Esophagus mucosa (tissue), 1 donor: ENCODE results near the gene AKR7A3. TPM values are rescaled to one million over a fixed set of nuclear protein-coding genes. Genes with fewer than 3 reads are reported as not detected.
"Not testable (repeated sequence)": the region's sequence is repeated elsewhere in the genome, so short reads cannot be mapped to it uniquely, and the experiment has no call there.

ENCODE experiments used
- ATAC-seq: fragments of 200-7000 bp; cut with Tn5 transposase; one replicate; pipeline ENCODE4 v1.9.1; 2020
- total RNA-seq: library from RNA; stranded (reverse); gene quantifications from one replicate; pipeline ENCODE4 v1.2.4, GENCODE V29; 2023
- donor health status: DM: yes; HTN: yes; CAD: no.

The AKR7A3 gene
- total RNA-seq, 1 donor from 2014 or later, result 0.88 TPM

DNA sequence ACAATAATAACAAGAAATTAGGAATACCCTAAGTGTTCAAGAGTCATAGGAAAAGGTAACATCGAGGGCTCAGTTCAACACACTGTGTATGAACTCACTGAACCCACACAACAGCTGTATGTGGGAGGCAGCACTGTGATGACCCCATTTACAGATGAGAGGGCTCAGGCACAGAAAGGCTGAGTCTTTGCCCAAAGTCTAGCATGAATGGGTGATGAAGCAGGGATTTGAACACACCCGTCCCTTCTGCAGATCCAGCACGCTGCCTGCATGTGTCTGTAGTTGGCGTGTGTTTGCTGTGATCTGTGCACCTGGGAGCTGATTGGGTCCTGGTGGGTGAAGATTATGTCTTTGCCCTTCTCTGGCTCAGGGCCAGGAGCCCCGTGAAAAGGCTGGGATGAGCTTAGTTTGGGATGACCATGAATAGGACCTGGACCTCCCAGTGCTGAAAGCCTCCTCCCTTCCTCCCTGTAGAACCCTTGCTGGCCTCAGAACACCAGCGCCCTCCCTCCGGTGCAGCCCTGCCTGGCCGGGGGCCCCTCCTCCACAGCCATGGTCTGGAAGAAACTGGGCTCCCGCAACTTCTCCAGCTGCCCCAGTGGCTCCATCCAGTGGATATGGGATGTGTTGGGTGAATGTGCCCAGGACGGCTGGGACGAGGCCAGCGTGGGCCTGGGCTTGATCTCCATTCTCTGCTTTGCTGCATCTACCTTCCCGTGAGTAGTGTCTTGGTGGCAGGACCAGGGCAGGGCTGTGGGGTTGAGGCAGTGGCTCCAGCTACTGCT lies 28.7 kb upstream of the AKR7A3 start:
- no peak for ATAC-seq

DNA sequence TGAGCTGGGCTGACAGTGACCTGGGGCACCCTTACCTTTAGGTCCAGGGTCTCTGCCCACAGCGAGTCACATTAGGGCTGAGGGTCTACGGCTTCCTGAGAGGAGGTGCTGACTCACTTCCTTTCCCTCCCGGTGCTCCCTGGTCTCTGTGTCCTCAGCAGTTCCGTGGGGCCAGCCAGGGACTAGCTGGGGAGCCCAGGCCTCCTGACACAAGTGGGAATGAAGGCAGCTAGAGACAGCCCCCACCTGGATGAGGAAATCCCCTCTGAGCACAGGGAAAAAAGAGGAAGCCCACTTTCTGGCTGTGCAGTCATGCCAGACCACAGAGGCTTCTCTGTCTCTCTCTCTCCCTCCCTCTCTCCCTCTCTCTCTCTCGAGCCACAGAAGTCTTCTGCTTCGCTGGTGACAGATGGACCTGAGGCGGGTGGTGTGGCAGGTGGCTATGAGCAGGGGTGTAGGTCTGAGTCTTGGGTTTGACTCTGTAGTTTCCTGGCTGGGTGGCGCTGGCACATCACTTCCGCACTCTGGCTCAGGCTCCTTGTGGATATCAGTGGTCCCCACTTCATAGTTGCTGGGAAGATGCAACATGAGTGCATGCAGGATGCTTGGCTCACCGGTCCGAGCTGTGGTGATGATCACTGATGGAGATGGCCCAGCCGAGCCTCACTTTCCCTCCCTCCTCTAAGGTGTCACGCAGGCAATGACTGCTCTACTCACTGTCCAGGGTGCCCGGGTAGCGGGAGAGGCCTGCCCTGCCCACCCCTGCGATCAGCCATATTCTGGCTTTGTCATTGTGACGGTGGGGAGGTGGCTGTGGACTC lies 27.0 kb upstream of the AKR7A3 start:
- no peak for ATAC-seq

DNA sequence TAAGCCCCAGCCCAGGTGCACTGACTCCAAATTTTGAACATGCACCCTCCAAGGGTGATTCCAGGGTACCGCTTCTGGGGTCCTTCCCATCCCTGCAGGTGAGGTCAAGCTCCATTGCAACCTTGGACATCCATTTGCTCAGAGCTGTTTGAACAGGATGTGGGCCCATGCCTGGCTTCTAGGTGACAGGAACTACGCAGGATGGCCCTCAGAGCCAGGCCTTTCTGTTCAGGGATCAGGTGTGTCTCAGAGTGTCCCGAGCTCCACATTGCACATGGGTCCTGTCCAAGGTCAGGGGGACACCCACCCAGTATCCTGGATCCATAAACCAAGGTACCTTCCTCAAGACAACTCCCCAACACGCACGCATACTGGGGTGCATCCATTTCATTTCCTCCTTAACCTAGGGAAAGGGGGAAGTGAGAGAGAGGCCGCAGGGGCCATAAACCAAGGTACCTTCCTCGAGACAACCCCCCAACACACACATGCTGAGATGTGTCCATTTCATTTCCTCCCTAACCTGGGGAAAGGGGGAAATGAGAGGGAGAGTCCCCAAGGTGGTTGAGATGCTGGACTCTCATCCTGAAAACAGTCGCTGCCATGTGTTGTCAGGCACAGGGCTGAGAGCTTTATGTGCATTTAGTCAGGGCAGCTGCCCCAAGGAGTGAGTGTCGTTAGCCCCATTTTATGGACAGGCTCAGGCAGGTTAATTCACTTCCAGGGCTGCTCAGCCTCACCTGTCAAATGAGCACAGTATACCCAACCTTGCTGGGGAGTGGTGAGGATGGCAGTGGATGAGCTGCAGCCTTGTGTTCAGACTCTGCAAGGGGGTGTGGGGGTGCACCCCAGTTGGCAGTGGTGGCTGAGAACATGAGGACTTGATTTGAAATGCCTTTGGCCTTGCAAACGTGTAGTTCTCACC lies 25.7 kb upstream of the AKR7A3 start:
- peak; percentile 4 for ATAC-seq

DNA sequence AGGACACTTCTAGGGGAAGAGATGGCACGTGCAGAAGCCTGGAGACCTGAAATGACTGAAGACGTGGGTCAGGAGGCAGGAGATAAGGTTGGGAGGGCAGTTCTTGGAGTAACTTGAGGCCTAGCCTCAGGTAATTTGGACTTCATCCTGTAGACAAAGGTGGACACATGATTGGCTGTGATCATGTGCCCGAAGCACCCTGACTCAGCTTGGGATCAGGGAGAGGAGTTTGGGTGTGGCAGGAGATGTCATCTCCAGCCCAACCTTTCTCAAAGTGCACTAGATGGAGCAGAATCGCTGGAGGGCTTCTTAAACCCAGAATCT lies 25.0 kb upstream of the AKR7A3 start:
- no peak for ATAC-seq

DNA sequence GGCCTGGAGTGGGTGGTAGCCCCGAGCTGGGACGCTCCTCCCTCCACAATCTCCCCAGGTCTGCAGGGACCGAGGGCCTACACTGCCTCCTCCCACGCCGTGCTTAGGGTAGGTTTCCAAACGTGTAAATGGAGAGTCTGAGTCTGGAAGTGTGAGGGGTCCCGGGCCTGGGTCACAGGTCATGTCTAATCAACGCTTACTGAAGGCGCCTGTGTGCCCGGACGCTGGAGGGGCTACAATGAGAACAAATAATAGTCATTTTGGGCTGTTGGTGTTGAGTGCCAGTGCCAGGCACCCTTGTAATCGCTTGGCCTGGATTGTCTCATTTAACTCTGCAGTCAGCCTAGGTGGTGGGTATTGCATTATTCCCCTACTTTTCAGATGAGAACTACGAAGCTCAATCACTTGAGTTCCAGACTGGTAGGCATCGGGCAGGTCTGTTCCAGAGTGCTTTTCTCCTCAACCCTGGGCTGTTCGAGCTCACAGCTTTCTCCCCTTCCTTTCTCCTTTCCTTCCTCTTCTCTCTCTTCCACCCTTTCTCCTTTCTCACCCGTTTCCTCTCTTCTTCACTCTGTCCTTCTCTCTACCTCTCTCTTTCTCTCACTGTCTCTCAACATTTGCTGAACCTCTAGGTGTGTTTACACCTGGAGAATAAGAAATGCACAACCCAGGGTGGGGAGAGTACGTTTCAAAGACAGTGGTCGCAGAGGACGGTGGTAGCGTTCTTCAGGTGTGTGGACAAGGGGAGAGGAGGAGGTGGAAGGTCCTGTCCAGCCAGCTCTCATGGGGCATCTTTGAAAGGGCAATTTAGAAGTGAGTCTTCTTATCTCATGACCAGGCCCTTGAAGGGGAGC lies 24.4 kb upstream of the AKR7A3 start:
- ATAC-seq, result no peak

DNA sequence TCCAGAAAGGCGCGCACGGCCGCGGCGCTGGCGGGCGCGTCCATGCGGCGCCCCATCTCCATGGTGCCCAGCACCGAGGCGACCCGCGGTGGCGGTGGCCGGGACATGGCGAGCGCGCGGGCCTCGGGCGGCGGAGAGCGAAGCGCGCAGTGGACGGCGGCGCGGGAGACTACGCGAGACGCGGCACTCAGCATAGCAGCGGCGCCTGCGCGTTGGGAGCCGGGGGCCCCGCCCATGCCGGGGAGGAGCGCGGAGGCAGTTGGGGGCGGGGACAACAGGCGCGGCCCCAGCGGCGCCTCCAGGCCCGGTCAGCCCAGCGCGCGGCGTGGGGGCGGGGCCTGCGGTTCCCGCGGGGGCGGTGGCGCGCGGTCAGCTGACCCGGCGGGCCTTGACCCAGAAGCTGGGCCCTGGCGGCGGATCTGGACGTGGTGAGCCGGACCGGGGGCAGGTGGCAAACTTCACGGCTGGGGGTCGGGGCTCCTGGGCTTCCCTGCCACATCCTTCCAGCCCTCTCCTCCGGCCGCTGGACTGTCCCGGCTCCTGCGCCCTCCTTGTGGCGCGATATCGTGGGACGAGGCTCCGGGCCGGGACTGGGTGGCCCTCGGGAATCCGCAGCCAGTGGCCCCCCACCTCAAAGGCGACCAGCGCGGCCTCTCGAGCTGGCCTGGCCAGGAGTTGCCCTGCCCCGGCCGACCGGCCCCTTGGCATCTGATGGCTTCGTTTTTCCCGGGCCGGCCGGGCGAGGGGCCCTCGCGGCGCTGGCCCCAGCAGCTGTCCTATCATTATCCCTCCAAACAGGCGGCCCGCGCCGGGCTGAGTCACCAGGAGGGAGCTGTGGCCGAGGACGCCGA lies 23.6 kb upstream of the AKR7A3 start, which contains the start of the genes AKR7A2 and SLC66A1:
Gene AKR7A2, minus strand, starts transcription at position 214 of the 851 bp plus-strand sequence. Its CDS starts 20 bp downstream, at position 194.
Gene SLC66A1, plus strand, starts transcription at position 396 of the 851 bp plus-strand sequence. CDS start 5,352 bp downstream, outside the sequence.
- peak; percentile 97 for ATAC-seq

DNA sequence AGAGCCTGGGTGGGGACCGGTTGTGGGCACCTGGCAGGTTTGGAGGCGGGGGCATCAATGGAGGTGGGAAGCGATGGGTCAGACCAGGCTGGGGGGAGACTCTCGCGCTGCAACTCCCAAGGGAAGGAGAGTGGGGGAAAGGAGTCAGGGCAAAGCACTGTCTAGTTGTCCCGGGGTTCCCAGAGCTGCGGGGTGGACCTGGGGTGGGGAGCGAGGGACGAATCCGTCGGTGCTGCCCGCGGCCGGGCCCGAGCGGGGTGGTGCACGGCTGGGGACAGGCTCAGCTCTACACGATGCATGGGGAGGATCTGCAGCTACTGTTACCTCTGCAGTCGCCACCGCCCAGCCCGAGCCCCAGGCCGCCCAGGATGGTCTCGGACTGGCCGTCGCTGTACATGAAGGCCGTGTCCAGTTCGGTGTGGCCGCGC lies 22.9 kb upstream of the AKR7A3 start:
- peak; percentile 19 for ATAC-seq

DNA sequence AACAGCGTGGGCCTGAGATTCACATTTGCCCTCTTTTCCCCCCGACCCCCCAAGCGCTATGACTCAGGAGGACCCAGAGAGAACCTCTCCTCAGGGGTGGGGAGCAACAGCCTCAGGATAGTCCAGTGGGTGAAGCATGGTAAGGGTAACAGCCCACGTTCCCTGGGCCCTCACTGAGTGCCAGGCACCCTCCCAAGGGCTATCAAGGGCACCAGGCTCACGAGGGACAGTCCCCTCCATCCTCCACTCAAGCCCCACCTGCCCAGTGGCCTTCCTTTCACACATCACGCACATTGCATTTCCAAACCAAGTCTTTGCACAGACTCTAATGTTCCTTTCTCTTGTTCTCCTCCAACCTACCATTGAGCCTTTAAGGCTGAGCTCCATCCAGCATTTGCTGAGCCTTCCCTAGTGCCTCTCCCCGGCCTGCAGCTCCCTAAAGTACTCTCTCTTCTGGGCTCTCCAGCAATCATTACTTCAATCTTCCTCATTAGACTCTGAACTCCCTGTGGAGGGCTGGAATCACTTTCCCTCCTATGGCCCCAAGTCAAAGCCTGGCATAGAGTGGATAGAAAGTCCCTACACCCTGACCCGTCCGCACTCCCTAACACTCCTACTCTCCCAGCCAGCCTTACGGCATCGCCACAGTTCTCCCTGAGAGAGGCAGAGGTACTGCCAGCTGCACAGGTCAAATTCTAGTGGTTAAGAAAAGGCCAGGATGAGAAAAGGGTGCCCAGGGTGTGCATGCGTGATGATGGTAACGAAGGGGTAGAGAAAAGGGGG lies 22.3 kb upstream of the AKR7A3 start:
- ATAC-seq, result no peak

DNA sequence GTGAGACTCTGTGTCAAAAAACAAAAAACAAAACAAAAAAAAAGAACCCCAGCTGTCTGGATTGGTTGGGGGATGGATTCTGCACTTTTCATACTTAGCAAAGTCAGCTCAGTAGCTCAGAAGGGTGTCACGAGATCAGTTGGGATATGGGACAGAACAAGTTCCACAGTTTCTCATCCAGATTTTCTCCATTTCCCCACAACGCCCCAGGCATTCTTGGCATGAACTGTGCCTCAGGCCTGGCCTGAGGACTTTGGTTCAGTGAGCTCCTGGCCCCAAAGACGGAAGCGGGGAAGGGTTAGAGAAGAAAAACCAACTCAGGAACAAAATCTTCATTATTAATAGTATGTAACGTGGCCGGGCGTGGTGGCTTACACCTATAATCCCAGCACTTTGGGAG lies 21.5 kb upstream of the AKR7A3 start:
- ATAC-seq, result no peak

DNA sequence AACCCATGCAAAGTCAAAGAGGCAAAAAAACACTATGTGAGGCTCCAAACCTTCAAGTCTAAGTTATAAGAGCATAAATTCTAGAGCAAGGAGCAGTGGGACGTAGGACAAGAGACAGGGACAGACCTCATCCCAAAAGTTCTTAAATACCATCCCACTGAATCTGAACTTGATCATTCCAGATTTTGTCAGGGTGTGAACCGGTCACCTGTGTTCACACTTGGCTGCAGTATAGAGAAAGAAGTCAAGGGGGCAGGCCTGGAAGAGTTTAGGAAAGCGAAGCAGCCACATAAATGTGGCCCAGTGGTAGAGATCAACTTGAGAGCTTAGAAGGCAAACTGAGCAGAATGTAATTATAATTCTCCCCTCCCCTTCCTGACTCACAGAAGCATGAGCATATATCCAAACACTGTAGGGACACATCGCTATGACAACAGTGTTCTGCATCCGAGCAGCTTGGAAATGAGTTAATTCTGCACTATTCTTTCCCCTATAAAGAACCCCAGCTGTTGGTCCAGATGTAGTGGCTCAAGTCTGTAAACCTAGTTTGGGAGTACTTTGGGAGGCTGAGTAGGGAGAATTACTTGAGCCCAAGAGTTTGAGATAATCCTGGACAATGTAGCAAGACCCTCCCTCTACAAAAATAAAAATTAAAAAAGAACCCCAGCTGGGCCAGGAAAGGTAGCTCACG lies 20.7 kb upstream of the AKR7A3 start:
- no peak for ATAC-seq

DNA sequence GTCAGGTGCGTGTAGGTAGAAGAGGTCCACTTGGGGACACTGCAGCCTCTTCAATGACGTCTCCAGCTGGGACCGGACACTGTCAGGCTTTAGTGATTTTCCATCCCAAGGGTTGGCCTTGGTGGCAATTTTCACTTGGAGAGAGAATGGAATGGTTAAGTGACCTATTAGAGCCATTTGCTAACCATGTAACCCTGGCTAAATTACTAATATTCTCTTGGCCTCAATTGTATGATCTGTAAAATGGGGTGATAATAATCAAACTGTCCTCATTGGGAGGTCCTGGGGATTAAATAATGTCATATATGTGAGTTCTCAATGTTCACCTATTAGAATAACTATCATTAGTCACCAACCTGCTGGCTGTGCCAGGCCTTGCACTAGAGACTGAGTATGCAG lies 19.9 kb upstream of the AKR7A3 start:
- no peak for ATAC-seq

DNA sequence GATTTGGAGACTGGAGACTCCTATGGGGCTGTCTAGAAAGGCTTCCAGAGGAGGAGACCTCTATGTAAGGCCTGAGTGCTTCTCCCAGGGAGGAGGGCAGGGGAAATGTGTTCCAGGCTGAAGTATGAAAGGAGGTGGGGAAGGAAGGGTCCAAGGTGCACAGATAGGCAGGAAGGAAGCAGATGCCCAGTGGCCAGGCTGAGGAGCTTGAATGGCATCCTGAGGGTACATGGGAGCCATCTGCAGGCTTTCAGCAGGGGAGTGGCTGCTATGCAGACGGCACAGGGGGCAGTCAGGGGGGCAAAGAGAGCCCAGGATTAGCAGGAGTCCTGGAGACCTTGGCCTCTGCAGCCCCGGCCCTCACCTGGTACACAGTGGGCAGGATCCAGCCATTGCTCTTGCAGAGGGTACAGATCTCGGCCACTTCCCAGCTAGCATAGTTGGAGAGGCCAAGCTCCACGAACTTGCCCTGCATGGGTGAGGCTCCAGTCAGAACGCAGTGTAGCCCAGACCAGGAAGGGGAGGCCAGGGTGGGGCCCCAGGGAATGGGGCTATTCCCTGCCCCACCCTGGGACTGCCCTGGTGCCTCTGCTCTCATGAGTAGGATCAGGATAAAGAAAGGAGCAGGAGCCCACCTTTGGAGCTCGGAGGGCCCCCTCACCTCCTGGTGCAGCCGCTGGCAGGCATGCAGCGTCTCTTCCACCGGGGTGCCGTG lies 19.4 kb upstream of the AKR7A3 start:
- no peak for ATAC-seq

DNA sequence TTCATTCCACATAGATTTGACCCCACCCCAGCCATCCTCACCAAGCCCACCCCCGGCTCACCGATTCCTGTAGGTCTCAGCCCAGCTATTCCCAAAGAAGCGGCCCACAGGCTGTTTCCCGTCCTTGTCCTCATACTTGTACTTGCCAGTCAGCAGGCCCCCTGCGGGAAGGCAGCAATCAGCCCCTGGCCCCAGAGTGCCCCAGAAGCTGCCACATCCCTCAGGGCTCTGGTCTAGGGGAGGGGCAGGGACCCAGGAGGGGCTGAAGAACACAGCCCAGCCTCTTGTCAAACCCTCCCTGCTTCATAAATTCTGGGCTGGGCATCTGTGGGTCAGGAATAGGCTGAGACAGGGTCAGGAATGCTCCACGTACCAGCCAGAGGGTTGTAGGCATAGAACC lies 18.4 kb upstream of the AKR7A3 start:
- no peak for ATAC-seq

DNA sequence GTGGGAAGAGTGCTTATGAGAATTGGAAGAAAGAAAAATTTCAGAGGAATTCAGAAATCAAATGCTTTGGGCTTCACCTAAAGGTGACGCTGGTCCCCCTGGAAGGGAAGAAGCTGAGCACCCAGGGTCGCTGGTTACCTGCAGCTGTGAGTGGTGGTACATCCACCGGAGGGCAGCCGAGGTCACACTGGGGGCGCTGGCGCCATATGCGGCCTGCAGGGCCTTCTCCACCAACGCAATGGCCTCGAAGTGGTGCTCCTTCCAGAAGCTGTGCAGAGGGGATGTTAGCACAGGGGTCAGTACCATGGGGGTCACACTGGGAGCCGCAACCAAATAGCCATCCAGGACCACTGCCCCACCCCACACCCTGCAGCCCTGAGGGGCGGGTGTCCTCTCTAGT lies 17.3 kb upstream of the AKR7A3 start:
- ATAC-seq, result no peak

DNA sequence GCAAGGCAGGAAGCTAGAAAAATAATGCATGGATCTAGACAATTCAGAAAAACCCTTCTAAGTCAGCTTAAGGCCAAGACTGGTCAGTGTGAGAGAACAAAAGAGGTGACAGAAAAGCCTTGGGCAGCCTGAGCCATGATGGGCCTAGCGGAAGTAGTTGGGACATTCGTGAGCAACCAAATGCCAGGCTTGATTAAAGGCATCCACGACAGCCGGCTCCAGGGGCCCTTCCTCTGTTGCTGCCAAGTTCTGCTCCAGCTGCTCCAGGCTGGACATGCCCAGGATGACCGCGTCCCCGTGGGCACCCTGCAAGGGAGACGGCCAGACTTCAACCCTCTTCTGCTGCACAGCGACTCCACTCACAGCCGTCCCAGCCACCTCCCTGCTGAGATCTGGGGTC lies 15.5 kb upstream of the AKR7A3 start:
- not testable (repeated sequence) for ATAC-seq

DNA sequence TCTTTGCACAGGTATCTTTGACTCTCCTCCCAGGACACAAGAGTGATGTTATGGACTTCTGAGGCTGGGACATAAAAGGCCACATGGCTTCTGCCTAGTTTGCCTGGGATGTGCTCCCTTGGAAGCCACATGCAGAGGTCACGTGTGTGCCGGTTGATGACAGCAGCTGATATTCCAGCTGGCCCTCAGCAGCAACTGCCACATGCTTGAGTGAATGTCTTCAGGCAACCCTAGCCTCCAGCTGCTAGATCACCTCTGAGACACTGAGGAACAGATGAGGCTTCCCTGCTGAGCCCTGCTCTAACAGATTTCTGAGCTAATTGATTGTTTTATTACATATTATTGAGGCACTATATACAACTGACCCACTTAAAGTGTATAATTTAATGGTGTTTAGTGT lies 11.6 kb upstream of the AKR7A3 start:
- ATAC-seq, result no peak

DNA sequence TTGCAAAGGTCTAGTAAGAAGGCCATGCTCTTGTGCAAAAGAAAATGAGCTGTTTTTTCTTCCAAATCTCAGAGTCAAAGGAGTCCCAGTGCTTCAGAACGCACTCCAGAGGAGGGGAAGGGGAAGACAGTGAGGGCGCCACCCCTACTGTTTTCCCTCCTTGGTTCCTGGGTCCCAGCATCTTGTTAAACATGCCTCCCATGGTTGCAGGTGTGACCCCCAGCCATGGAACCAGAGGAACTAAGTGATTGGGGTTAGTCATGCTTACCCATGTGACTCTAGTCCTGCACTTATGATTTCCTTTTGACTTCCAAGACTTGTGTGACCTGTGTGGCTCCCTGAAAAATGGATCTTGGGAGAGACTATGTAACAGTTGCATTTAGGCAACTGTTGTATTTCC lies 6.1 kb upstream of the AKR7A3 start:
- ATAC-seq, result no peak

DNA sequence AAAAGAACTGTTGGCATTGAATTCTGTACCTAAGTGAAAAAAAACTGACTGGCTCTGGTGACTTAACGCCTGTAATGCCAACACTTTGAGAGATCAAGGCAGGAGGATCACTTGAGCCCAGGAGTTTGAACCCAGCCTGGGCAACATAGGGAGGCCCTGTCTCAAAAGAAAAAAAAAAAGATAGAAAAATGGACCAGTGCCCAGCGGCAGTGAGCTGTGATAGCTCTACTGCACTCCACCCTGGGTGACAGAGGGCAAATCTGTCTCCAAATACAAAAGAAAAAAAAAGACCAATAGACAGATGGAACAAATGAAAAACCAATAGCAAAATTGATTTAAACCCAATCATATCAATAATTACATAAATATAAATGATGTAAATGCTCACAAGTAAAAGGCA lies 674 bp upstream of the AKR7A3 start:
- ATAC-seq, result no peak
